NCI-H82 treated with DMSO at 0.1 percent for 48 hours (cell line): ENCODE results near the gene CRYL1.
"Not testable (repeated sequence)": the region's sequence is repeated elsewhere in the genome, so short reads cannot be mapped to it uniquely, and the experiment has no call there.

Experiments used
- DNase-seq: peaks from one replicate; lab custom pipeline; 2025; ENCODE audit not compliant: unreplicated experiment; lab: John Stamatoyannopoulos, UW

The CRYL1 gene

DNA sequence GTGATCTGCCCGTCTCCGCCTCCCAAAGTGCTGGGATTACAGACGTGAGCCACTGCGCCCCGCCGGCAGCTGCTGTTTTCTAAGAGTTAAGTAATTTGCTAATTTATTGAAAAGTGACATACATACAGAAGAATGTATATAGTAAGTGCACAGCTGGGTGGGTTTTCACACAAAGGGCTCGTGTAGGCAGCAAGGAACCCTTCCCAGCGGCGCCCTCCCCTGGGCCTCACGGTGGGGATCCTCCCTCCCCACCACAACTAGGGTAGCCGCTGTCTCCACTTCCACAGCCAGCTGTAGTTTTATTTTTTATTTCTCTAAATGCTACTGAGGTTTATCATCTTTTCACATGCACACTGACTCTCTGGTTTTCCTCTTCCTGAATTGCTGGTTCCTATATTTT is 64.9 kb downstream of the CRYL1 start:
- no peak for DNase-seq

DNA sequence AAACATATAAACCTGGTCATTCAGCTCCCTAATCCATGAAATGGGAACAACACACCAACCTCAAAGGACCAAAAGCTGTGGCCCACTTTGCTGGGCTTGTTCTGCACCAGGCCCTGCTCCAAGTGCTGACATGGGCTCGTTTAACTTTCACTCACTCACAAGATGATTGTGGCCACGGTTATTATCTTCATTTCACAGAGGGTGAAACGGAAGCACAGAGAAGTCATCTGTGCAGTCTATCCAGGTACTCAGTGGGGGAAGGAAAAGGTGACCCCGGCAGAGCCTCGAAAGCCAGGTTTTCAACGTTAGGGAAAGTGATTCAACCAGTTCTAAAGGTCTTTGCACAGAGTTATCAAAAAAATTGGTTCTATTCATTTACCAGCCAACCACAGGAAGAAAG is 68.0 kb downstream of the CRYL1 start:
- DNase-seq = no peak

DNA sequence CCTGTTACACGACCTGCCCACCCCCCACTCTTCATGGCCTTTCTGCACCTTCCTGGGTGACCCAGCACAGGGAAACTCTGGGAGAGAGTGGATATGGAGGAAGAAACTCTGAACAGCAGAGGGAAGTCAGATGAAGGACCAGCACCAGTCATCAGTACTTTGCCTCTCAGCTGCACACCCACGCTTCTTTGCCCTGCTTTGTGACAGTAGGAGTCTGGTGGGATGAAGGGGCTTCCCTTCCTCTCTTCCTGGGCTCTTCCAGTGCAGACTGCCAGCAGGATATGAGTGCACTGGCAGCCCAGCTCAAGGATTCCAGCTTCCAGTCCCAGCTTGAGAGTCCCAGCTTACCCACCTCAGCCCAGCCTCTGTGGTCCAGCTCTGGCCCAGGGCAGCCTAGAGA is 68.9 kb downstream of the CRYL1 start:
- no peak for DNase-seq

DNA sequence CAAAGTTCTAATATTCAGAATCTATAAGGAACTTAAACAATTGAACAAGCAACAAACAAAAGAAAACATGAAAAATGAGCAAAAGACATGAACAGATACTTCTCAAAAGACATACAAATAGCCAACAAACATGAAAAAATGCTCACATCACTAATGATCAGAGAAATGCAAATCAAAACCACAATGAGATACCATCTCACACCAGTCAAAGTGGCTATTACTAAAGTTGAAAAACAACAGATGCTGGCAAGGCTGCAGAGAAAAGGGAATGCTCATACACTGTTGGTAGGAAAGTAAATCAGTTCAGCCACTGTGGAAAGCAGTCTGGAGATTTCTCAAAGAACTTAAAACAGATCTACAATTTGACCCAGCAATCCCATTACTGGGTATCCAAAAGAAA is 74.3 kb downstream of the CRYL1 start:
- DNase-seq = no peak

DNA sequence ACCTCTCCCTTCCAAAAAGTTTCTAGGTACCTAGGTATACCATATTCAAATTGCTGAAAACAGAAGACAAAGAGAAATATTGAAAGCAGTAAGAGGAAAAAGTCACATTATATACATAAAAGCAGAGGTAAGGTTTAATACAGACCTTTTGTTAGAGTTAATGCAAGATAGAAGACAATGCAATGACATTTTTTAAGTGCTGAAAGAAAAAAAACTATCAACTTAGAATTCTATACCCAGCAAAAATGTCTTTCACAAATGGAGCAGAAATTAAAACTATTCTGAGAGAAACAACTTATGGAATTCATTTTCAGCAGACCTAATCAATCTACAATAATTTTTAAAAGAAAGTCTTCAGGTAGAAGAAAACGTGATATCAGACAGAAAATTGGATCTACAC is 77.2 kb downstream of the CRYL1 start:
- no peak for DNase-seq

DNA sequence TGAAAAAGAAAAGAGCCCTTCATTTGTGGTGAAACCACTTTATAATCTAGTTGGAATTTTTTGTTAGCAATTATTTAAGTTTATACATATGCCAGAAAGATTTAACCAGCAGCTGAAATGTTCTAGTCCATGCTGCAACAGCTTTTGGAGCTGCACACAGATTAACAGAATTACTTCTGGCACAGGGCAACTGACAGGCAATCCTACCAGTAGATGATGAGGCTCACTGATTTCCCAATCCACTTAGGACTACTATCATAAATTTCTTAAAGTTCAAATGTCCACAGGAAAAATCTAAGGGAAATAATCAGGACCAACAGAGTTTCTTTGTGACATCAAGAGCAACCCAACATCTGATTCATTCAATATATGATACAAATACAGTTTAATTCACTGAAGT is 78.8 kb downstream of the CRYL1 start:
- DNase-seq = no peak

DNA sequence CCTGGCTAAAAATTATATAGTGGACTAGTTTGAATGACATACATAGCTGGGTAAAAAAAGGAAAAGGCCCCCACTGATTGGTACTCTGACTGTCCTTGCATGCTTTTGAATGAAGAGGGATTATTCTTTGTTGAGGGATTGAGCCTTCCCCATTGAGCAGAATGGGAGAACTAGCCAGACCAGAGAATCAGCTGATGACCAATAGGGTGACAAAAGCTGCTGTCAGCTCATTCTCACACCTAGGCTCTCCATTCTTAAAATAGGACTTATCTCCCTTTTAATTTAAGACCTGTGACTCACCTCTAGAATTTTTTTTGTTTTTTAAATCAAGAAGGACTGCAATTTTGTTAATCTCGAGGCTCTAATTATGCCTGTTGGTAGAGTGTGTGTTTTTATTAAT is 79.3 kb downstream of the CRYL1 start:
- no peak for DNase-seq

DNA sequence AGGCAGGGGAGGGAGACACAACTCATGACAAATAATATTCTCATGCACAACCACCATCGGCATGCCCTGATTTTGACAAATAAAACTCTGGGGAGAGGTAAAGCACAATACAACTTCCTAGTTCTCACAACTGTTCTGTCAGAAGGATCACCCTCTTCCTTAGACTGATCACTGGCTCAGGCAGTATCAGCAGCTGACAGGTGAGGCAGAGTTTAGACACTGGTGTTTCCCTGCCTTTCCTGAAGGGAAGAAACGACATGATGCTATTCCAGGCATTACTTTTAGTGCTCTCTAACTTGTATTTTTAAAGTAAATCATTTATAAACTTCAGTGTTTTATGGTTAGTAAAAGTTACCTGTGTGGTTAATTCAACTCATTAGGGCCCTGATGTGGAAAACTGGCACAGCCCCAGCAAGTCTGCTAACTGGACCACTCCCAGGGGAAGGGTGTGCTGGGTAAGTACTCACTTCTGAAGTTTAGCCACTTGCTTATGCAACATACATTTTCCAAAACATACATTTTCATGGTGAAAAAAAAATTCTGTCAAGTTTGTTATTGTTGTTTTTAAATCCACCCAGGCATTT is 82.8 kb downstream of the CRYL1 start:
- DNase-seq = no peak

DNA sequence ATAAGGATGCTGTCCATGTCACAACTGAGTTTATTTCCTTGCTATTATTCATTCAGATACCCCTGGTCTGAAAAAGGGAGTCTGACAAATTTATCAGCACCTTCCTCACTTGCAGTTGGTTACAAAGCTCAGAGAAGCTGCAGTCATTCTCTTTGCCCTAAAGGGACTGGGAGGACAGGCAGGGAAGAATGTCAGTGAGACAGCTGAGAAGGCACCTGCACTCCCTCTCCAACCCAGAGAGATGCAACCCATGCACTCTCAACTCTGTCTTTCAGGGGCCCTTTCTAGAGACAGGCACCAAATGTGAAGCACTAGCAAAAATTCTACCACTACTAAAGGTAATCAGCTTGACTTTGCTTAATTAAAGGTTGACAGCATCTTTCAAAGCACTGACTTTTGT is 83.3 kb downstream of the CRYL1 start:
- no peak for DNase-seq

DNA sequence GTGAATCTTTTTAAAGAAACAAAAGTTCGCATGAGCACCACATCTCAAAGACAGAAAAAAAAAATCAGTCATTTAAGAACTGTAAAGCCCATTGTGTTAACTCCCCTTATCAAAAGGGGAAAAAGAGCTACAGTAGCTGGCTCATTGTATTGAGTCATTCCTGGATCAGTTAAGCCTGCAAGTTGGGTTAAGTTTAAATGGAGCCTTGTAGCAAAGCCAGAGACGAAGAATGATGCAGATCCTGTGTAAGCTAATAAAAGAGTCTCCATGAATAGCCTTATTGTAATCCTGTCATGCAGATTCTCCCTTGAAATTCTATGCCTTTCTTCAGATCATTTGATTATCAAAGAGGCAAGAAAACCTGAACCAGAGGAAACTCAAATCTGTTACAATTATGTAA is 83.8 kb downstream of the CRYL1 start:
- DNase-seq = no peak

DNA sequence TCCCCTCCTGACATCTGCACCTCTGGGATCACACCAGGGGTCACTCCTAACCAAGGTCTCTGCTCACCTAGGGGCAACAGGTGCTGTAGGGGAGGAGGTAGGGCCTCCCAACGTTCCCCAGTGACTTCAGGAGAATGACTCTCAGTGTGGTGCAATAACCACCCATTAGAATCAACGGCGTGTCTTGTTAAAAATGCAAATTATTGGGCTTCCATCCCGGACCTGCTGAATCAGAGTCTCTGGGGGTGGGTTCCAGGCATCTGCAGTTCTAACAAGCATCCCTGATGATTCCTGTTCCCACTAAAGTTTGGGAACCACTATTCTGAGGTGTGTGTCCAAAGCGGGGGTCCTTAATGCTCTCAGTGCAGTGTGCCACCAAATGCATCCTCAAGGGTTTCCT is 84.6 kb downstream of the CRYL1 start:
- no peak for DNase-seq

DNA sequence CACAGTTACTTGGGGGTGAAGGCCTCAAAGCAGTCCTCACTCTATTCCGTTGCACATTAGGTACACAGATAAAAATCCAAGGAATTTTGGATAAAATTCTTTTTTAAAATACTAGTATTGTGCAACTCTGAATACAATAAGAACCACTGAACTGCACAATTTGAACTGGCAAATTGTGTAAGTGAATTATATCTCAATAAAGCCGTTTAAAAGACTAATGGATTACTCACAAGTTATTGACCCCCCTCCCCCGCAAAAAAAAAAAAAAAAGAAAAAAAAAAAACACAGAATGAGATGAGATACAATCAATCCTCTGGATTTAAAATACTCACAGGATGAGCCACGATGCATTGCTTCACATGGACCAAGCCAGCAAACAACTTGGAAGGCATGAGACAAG is 86.4 kb downstream of the CRYL1 start:
- DNase-seq = no peak

DNA sequence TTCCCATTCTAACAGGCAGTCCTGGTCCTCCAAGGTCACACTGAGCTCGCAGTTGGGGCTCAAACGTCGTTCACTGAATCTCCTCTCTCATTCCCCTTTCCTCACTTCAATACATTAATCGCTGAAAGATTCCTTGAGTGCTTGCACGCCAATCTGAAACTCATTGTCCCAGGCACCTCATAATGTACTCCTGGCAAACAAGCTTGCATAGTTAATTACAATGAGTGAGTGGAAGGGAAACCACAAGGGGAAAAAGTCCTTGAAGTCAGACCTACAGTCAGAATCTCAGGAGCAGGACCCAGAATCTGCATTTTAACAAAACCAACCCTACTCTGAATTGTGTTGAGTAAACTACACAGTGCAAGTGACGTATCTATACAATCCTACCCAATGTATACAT is 86.9 kb downstream of the CRYL1 start:
- DNase-seq = no peak

DNA sequence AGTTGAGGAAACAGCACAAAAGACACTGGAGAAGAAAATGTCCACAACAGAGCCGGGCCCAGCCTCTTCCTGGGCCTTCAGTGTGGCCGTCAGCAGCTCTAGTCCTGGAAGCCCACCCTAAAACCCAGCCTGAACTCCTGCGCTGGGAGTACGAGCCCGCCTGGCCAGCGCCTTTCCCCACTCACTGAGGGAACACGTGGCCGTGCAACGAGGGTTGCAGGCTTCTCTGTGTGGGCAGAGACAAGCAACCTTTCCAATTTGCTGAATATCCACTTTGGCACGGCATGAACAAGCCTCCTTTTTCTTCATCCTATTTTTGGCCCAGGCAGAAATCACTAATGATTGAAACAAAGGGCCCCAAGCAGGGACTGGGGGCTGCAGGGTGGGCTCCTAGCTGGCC is 89.2 kb downstream of the CRYL1 start:
- no peak for DNase-seq

DNA sequence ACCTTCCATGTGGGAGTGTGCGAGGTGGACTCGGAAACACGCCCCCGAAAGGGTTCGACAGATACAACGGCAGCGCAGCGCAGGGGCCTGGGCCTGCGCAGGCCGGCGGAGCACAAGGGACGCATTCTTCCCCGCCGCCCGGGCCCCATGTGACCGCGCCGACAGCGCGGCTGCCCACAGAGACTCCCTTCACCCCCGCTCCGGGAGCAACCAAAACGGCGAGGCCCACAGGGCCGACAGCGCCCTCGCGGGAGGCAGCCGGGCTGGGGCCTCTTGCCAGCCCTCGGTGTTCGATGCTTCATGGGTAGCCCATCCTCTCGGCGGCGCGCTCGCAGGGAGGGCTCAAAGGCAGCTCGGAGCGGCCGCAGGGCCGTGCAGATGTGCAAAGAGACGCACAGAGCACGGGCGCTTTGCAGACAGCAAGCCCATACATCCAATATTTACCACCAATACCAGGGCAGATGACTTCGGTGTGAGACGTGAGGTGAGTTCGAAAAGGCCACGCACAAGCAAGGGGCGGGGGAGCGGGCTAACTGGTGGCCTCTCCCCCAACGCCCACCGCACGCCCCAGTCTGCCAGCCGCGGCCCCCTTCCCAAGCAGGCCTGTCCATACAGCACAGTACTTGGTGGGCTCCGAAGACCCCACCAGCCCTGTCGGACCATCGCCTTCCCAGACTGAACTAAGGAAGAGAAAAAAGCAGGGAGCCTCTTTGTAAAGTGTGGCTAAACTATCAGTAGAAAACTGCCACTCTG is 89.9 kb downstream of the CRYL1 start:
- DNase-seq = no peak

DNA sequence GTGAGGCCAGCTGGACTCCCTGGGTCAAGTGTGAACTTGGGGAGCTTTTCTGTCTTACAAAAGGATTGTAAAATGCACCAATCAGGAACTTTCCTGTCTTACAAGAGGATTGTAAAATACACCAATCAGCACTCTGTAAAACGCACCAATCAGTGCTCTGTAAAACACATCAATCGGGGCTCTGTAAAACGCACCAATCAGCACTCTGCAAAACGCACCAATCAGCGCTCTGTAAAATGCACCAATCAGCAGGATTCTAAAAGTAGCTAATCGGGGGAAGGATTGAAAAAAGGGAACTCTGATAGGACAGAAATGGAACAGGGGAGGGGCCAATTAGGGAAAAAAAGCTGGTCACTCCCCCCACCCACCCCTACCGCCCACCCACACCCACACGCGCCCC is 91.4 kb downstream of the CRYL1 start:
- DNase-seq = not testable (repeated sequence)

DNA sequence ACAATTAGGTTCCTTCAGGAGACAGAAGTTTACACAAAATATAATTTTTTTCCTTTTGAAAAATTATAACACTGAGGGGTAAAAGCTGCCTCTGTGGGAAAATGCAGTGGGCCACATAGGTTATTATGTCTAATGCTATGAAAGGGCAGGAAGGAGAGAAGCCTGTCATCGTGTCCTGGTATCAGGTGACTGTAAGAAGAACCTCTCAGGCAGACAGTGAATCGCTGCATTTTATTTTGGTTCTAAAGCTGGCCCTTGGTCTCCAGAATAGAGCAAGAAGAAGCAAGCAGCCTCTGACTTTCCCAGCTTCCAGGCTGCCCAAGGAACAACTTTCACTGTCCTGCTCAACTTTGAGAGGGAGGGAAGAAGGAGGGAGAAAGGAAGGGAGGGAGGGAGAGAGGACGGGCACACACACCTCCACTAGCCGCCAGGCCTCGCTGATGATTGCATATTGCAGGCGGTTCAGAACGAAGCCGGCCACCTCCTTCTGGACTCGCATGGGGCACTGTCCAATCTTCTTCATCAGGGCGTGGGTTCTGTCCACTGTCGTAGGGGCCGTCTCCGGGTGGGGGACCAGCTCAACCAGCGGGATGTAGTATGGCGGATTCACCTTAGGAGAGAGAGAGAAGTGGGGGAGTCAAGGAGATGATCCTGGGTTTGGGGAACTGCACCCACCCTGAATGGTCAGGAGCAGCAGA is 93.8 kb downstream of the CRYL1 start:
- no peak for DNase-seq

DNA sequence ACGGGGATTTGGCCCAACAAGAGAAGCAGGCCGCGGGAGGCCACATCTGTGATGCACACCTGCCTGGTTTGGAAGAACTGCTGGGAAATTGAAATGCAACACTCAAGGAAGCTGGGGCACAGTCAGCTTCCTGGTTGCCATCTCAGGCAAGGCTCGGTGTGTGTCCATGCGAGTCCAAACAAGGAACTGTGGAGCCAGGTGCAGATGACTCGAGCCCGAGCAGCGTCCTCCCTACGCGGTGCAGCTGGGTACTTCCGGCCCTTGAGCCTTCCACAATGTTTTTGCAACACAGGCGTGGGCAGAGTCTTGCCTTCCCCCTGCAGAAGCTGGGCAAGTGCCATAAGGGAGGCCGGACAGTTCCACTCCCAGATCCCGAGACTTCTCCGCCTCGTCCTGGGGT is 94.6 kb downstream of the CRYL1 start:
- no peak for DNase-seq

DNA sequence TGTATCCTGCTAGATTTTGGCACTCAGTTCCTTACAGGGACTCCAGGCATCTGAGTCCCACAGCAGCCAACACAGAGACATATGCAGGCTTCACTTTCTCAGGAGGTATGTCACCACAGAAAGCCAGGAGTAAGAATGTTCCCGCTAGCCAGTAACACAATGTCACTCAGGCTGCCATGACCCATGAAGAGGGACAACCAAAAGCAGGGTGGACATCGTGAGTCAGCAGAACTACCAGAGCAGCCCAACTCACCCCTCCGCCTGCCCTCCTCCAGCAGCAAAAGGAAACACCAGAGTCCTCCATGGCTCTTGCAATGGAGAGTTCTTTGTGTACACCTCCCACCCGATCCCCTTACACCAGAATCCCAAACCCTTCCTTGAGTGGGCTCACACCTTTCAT is 95.4 kb downstream of the CRYL1 start:
- no peak for DNase-seq

DNA sequence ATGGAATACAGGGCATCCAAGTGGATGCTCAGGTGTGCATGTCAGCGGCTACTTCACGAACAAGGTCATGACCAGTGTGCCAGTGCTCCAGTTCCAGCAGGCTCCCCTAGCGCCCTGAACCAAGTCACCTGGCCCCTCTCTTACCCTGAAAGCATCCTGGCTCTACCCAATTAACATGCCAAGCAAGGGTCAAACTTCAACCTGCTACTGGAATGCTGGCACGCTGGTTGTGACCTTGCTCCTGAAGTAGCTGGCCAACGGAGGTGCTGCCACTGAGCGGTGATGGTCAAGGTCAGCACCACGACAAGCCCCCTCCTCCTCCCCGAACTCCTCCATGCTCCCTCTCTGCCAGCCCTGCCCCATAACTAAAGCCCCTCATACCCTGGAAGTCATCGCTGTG is 96.0 kb downstream of the CRYL1 start:
- no peak for DNase-seq

DNA sequence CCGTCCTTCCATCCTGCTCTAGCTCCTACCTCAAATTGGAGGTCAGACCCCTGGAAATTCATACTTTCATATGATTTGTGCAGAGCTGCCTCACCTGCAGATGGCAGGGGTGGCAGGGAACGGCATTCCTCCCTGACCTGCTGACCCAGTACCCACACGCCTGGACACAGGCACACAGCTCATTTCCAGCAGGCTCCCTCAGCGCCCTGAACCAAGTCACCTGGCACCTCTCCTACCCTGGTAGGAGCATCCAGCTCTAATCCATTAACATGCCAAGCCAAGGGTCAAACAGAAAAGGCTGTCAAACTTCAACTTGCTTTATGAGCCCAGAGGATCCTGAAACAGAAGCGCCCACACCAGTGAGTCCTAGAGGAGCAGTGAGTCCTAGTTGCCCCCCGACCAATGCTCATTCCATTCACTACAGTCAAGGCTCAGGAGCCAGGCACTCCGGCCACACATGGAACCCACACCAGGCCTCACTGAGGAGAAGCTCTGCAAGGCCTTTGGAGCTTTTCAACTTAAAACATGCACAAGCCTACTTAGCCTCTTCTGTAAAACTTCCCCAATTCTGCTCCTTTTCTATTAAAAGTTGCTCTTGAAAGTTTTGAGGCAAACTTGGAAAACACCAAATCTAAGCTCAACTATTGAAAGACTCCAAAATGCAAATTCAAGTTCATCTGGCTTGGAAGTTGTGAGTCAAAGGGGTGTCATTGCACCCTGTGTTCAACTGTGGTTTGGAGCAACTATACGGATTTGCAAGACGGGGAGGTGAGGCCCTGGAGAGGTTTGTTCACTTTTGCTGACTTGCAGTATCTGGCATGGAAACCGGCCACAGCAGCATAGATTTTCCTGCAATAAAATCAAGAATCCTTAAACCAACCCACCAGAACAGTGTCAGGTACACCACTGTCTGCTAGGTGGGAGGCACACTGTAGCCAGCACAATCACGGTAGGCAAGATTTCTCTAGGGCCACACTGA is 96.7 kb downstream of the CRYL1 start:
- no peak for DNase-seq
